ENCODE measurements around the gene TMC5. TPM values are rescaled to one million over a fixed set of nuclear protein-coding genes. Genes with fewer than 3 reads are reported as not detected.

Gene TMC5
- total and polyA plus RNA-seq, 2 of the 8 experiments (the other 6 are each of a cell fraction or from before 2014, with no cell fraction given) = 1.6 to 1.8 TPM

DNA sequence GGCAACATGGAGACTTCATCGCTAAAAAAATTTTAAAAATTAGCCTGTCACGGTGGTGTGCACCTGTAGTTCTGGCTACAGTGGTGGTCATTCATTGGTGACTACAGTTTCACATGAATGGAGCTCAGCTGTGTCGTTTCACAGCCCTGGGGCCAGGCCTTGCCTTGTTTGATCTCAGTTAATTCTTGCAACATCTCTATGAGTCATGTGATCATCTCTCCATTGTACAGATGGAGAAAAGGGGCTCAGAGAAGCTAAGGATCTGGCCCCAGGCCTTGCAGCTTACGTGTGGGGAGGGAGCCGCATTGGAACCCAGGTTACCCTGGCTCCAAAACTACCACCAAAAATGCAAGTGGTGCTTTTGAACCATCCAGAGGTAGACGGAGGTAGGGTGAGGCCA, 54.8 kb downstream of the TMC5 start:
- POLR2A ChIA-PET (ENCODE audit: partially characterized antibody) = no interaction called here
- Histone ChIP-seq H3K79me1 (ENCODE audit: low read depth, low read length) (no peaks in the 10 kb centered on the region), H3K9me3 (ENCODE audit: insufficient read depth in 2 of 2, low read depth in 1 of 2, low read length in 1 of 2) (peaks cover 3 to 14% of the 10 kb centered on the region in 2 experiments; a peak in 3 of 4 replicates), H4K5ac (ENCODE audit: insufficient read length, low read depth, low read length) (no peak overlapping the region), H3K4me2 (ENCODE audit: insufficient read depth in 1 of 2, low read depth in 2 of 2, low read length in 2 of 2) (no peak overlapping the region), H3K23me2 (ENCODE audit: low read depth, low read length) (no peaks in the 10 kb centered on the region), H3K9ac (replicated peaks in 1 of 4; ENCODE audit: extremely low read depth in 1 of 4, low read depth in 3 of 4, low read length in 3 of 4) (no peak overlapping the region), H2AFZ (ENCODE audit: low read length) (no peak overlapping the region), H4K8ac (ENCODE audit: extremely low read depth, insufficient read depth, low read length) (no peak overlapping the region), H3K4me1 (replicated peaks in 1 of 4; ENCODE audit: control insufficient read depth in 3 of 4, insufficient read depth in 4 of 4, low read length in 3 of 4) (no peaks in the 10 kb centered on the region; a peak in 1 of 7 replicates), H3K27ac (ENCODE audit: low read depth, low read length) (no peak overlapping the region), H3K79me2 (ENCODE audit: control insufficient read depth in 1 of 2, insufficient read depth in 2 of 2, low read length in 2 of 2) (no peaks in the 10 kb centered on the region), H2BK120ac (replicated peaks; ENCODE audit: low read depth, low read length) (no peak overlapping the region), H2BK15ac (ENCODE audit: low read length) (no peak overlapping the region), H3K14ac (ENCODE audit: insufficient read length) (no peak overlapping the region), H3K56ac (replicated peaks; ENCODE audit: insufficient read length, low read depth, low read length) (no peak overlapping the region), H2BK12ac (ENCODE audit: low read depth, low read length) (no peak overlapping the region), H3K4me3 (ENCODE audit: extremely low read depth in 1 of 4, insufficient read depth in 2 of 4, low read depth in 3 of 4, low read length in 4 of 4) (no peak overlapping the region), H2AK5ac (ENCODE audit: low read depth, low read length) (no peak overlapping the region), H2BK20ac (ENCODE audit: low read length) (no peak overlapping the region), H2BK5ac (ENCODE audit: low read depth, low read length) (no peak overlapping the region), H3K36me3 (ENCODE audit: control insufficient read depth in 2 of 4, insufficient read depth in 4 of 4, low read length in 3 of 4) (no peaks in the 10 kb centered on the region), H4K91ac (replicated peaks; ENCODE audit: insufficient read length, low read length) (no peak overlapping the region), H3K18ac (ENCODE audit: extremely low read depth, low read length) (no peak overlapping the region), H3K4ac (replicated peaks; ENCODE audit: insufficient read length, low read depth, low read length) (no peak overlapping the region), H3K27me3 (replicated peaks in 1 of 4; ENCODE audit: control insufficient read depth in 3 of 4, extremely low read depth in 1 of 4, insufficient read depth in 3 of 4, low read length in 3 of 4) (no peaks in the 10 kb centered on the region), H3K23ac (ENCODE audit: insufficient read length) (no peak overlapping the region), H4K20me1 (replicated peaks in 1 of 2; ENCODE audit: control insufficient read depth in 1 of 2, insufficient read depth in 2 of 2, low read length in 2 of 2) (no peaks in the 10 kb centered on the region)
- DNase-seq (ENCODE audit: low read depth in 1 of 2, low spot score in 2 of 2) (no peak), FAIRE-seq (no peak)
- 91% methylated on average over 6 of the region's 6 CpGs; no CpG with 5 or more reads in 1 of the 2 experiments for WGBS, 2 experiments (ENCODE audit: extremely low coverage in 1 of 2, insufficient coverage in 1 of 2, insufficient read length in 1 of 2, insufficient replicate concordance in 2 of 2, low coverage in 1 of 2, low lambda C conversion rate in 2 of 2, missing lambda C conversion rate in 1 of 2)
- CTCF ChIA-PET (ENCODE audit: partially characterized antibody) = interaction anchor here (1.1 to 1.8 kb wide), 6 partner anchors 10 to 83 kb away, joined by 3 to 6 read pairs (median 3); no protein-coding TSS in a partner anchor
- TF ChIP-seq SIX5 (IDR thresholded peaks at IDR 0.05; ENCODE audit: low read depth, low read length) (no peak), YY1 (IDR thresholded peaks at IDR 0.05; ENCODE audit: low read depth, low read length) (no peak), CBX5 (IDR thresholded peaks at IDR 0.05; ENCODE audit: low read depth, low read length) (no peak), BRCA1 (IDR thresholded peaks at IDR 0.05; ENCODE audit: low read depth, low read length) (no peak), TAF7 (optimal IDR thresholded peaks at IDR 0.05; ENCODE audit: borderline replicate concordance, low read depth, low read length) (no peak), TEAD4 (IDR thresholded peaks at IDR 0.05; ENCODE audit: low read depth, low read length) (no peak), ASH2L (IDR thresholded peaks at IDR 0.05; ENCODE audit: low read length) (no peak), NANOG (IDR thresholded peaks at IDR 0.05; ENCODE audit: insufficient read depth, low read depth, low read length, poor library complexity, severe bottlenecking) (no peak), HDAC2 (IDR thresholded peaks at IDR 0.05; ENCODE audit: borderline replicate concordance in 1 of 2, low read depth in 2 of 2, low read length in 2 of 2) (no peak), KDM5A (IDR thresholded peaks at IDR 0.05; ENCODE audit: low read length) (no peak), SRF (IDR thresholded peaks at IDR 0.05; ENCODE audit: low read depth, low read length) (no peak)
- TF ChIP-seq, protein P1, sequence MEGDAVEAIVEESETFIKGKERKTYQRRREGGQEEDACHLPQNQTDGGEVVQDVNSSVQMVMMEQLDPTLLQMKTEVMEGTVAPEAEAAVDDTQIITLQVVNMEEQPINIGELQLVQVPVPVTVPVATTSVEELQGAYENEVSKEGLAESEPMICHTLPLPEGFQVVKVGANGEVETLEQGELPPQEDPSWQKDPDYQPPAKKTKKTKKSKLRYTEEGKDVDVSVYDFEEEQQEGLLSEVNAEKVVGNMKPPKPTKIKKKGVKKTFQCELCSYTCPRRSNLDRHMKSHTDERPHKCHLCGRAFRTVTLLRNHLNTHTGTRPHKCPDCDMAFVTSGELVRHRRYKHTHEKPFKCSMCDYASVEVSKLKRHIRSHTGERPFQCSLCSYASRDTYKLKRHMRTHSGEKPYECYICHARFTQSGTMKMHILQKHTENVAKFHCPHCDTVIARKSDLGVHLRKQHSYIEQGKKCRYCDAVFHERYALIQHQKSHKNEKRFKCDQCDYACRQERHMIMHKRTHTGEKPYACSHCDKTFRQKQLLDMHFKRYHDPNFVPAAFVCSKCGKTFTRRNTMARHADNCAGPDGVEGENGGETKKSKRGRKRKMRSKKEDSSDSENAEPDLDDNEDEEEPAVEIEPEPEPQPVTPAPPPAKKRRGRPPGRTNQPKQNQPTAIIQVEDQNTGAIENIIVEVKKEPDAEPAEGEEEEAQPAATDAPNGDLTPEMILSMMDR (IDR thresholded peaks at IDR 0.05; ENCODE audit: control extremely low read depth in 1 of 3, insufficient read depth in 1 of 3, low read depth in 1 of 3, low read length in 3 of 3) = no peak
